ENCODE data around the gene SHLD3. TPM values are rescaled to one million over a fixed set of nuclear protein-coding genes. Genes with fewer than 3 reads are reported as not detected.

Gene SHLD3
- total RNA-seq, 3 donors from 2014 or later (not counting 1 experiment from before 2014, with no cell fraction given): 11.0 to 16.7 (median 12.7) TPM

DNA sequence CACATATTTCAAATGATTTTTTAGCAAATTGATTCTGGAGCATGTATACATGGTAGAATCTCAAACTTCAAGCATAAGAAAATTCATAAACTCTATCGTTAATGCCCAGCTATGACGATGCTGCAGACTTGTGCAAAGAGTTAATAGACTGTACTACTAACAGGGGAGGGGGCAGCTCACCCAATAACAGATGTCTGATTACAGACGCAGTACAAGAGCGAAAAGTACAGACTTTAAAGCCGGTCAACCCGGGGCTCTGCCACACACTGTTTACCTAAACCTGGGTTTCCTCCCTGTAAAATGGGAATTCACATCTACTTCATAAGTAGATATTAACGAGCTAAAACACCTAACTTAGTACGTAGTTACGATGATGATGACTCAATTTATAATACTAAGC is 1.3 kb upstream of the SHLD3 start:
- no peaks in the 10 kb centered on the region for H3K9me3 Mint-ChIP-seq
- peak overlapping the region; percentile 94 for H3K4me3 Mint-ChIP-seq
- peaks cover 7% of the 10 kb centered on the region for H3K4me1 ChIP-seq (ENCODE audit: control insufficient read depth, insufficient read depth, low read length)
- no peak for ATAC-seq
- H3K27me3 ChIP-seq (ENCODE audit: control insufficient read depth, insufficient read depth, low read length): no peaks in the 10 kb centered on the region
- H3K36me3 Mint-ChIP-seq: no peaks in the 10 kb centered on the region
- H3K9me3 ChIP-seq (ENCODE audit: control insufficient read depth, insufficient read depth, low read length): no peaks in the 10 kb centered on the region
- peak overlapping the region; percentile 73 for H3K27ac ChIP-seq (ENCODE audit: low read length)
- no peak for DNase-seq
- no peaks in the 10 kb centered on the region for H3K27me3 Mint-ChIP-seq (ENCODE audit: low read depth in 2 of 2)
- 23% methylated on average over 4 of the region's 9 CpGs for WGBS (ENCODE audit: insufficient coverage)
- peak overlapping the region; percentile 60 for H3K4me3 ChIP-seq (ENCODE audit: low read length)
- TF ChIP-seq CTCF (IDR thresholded peaks at IDR 0.05): no peak
- peak overlapping the region; percentile 96 to 99 for H3K27ac Mint-ChIP-seq
- peaks cover 41 to 43% of the 10 kb centered on the region in 2 donors for H3K4me1 Mint-ChIP-seq
- peaks cover under 1% of the 10 kb centered on the region for H3K36me3 ChIP-seq (ENCODE audit: control insufficient read depth, insufficient read depth, low read length)
- intact Hi-C loops (cut with micrococcal nuclease): no loop called here

GRCh38 chr5:65624025-65624570 is 729 bp upstream of the SHLD3 start, which contains the start of gene TRIM23:
TRIM23 (minus strand) TSS chr5:65624333; CDS start chr5:65624274, 59 bp downstream.
- no peak for TF ChIP-seq CTCF (IDR thresholded peaks at IDR 0.05)
- Mint-ChIP-seq H3K9me3 (no peaks in the 10 kb centered on the region), H3K4me1 (peaks cover 37 to 38% of the 10 kb centered on the region in 2 donors), H3K4me3 (peak within 1 kb of the TSS; percentile 94), H3K27ac (peak within 1 kb of the TSS; percentile 96 to 99), H3K27me3 (ENCODE audit: low read depth in 2 of 2) (no peaks in the 10 kb centered on the region), H3K36me3 (no peaks in the 10 kb centered on the region)
- DNase-seq (peak; percentile 89 to 97), ATAC-seq (peak; percentile 91 to 98 (median 93))
- Histone ChIP-seq H3K27me3 (ENCODE audit: control insufficient read depth, insufficient read depth, low read length) (no peaks in the 10 kb centered on the region), H3K9me3 (ENCODE audit: control insufficient read depth, insufficient read depth, low read length) (no peaks in the 10 kb centered on the region), H3K27ac (ENCODE audit: low read length) (peak within 1 kb of the TSS; percentile 73), H3K4me3 (ENCODE audit: low read length) (peak within 1 kb of the TSS; percentile 60), H3K36me3 (ENCODE audit: control insufficient read depth, insufficient read depth, low read length) (peaks cover 5% of the 10 kb centered on the region), H3K4me1 (ENCODE audit: control insufficient read depth, insufficient read depth, low read length) (peaks cover 7% of the 10 kb centered on the region)
- under 1% methylated on average over 32 of the region's 32 CpGs for WGBS (ENCODE audit: insufficient coverage)
- intact Hi-C loops (cut with micrococcal nuclease): loop anchor here (1.0 to 2.0 kb wide), 3 partner anchors 61 to 521 kb away; partner anchors contain the start of genes CENPK, PPWD1 and SREK1

GRCh38 chr5:65625743-65626142 is 916 bp downstream of the SHLD3 start:
- Histone ChIP-seq H3K36me3 (ENCODE audit: control insufficient read depth, insufficient read depth, low read length) (peaks cover 14% of the 10 kb centered on the region), H3K4me3 (ENCODE audit: low read length) (no peak overlapping the region), H3K9me3 (ENCODE audit: control insufficient read depth, insufficient read depth, low read length) (no peaks in the 10 kb centered on the region), H3K27me3 (ENCODE audit: control insufficient read depth, insufficient read depth, low read length) (no peaks in the 10 kb centered on the region), H3K4me1 (ENCODE audit: control insufficient read depth, insufficient read depth, low read length) (peaks cover 7% of the 10 kb centered on the region), H3K27ac (ENCODE audit: low read length) (no peak overlapping the region)
- Mint-ChIP-seq H3K27me3 (ENCODE audit: low read depth in 2 of 2) (no peaks in the 10 kb centered on the region), H3K4me3 (peak overlapping the region; percentile 94), H3K36me3 (peaks cover 6% of the 10 kb centered on the region), H3K27ac (peak overlapping the region; percentile 96 to 99), H3K4me1 (peaks cover 34 to 35% of the 10 kb centered on the region in 2 donors), H3K9me3 (no peaks in the 10 kb centered on the region)
- no peak for TF ChIP-seq CTCF (IDR thresholded peaks at IDR 0.05)
- intact Hi-C loops (cut with micrococcal nuclease): loop anchor here (2.0 kb wide), 2 partner anchors 299 to 519 kb away; partner anchors contain the start of gene SREK1
- no peak for ATAC-seq
- no peak for DNase-seq
- WGBS (ENCODE audit: insufficient coverage): 81% methylated on average over 4 of the region's 6 CpGs

DNA sequence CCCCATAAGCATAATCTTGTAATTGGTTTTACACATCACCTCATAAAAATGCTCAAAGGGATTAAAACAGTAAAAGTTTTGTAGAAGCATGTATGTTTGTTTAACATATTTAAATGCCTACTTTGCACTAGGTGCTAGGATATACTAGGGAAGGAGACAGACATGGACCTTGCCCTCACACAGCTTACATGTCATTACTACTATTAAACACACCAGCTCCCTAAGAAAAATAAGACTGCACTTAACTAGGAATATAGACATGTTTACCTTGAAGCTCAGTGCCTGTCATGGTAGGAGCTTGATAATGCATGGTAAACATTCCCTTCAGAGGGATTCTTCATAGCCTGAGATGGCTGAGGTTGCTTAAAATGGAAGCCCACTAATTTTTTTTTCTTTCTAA is 6.2 kb downstream of the SHLD3 start:
- no peaks in the 10 kb centered on the region for H3K4me1 ChIP-seq (ENCODE audit: control insufficient read depth, insufficient read depth, low read length)
- Mint-ChIP-seq H3K36me3 (peaks cover 6% of the 10 kb centered on the region), H3K27me3 (ENCODE audit: low read depth in 2 of 2) (no peaks in the 10 kb centered on the region), H3K4me3 (no peak overlapping the region), H3K9me3 (no peaks in the 10 kb centered on the region), H3K27ac (no peak overlapping the region), H3K4me1 (peaks cover 1 to 2% of the 10 kb centered on the region in 2 donors)
- no peak for TF ChIP-seq CTCF (IDR thresholded peaks at IDR 0.05)
- ATAC-seq (no peak), DNase-seq (no peak)
- intact Hi-C loops (cut with micrococcal nuclease): no loop called here
- no peaks in the 10 kb centered on the region for H3K27me3 ChIP-seq (ENCODE audit: control insufficient read depth, insufficient read depth, low read length)
- H3K27ac ChIP-seq (ENCODE audit: low read length): no peak overlapping the region
- H3K36me3 ChIP-seq (ENCODE audit: control insufficient read depth, insufficient read depth, low read length): peaks cover 17% of the 10 kb centered on the region
- H3K9me3 ChIP-seq (ENCODE audit: control insufficient read depth, insufficient read depth, low read length): no peaks in the 10 kb centered on the region
- no peak overlapping the region for H3K4me3 ChIP-seq (ENCODE audit: low read length)
